LNCAP (cell line): Measurements from ENCODE around the gene ATP2A1.

Source experiments
- TF ChIP-seq, protein P1 (sequence below): fragments of 450-650 bp; IDR thresholded peaks from 2 replicates; pipeline ENCODE4 v1.5.1; 2017; ENCODE audit warnings: mild to moderate bottlenecking

ATP2A1 gene

GRCh38 chr16:28932339-28933141 lies 54.3 kb downstream of the ATP2A1 start:
- TF ChIP-seq, protein P1, sequence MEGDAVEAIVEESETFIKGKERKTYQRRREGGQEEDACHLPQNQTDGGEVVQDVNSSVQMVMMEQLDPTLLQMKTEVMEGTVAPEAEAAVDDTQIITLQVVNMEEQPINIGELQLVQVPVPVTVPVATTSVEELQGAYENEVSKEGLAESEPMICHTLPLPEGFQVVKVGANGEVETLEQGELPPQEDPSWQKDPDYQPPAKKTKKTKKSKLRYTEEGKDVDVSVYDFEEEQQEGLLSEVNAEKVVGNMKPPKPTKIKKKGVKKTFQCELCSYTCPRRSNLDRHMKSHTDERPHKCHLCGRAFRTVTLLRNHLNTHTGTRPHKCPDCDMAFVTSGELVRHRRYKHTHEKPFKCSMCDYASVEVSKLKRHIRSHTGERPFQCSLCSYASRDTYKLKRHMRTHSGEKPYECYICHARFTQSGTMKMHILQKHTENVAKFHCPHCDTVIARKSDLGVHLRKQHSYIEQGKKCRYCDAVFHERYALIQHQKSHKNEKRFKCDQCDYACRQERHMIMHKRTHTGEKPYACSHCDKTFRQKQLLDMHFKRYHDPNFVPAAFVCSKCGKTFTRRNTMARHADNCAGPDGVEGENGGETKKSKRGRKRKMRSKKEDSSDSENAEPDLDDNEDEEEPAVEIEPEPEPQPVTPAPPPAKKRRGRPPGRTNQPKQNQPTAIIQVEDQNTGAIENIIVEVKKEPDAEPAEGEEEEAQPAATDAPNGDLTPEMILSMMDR, result no peak

DNA sequence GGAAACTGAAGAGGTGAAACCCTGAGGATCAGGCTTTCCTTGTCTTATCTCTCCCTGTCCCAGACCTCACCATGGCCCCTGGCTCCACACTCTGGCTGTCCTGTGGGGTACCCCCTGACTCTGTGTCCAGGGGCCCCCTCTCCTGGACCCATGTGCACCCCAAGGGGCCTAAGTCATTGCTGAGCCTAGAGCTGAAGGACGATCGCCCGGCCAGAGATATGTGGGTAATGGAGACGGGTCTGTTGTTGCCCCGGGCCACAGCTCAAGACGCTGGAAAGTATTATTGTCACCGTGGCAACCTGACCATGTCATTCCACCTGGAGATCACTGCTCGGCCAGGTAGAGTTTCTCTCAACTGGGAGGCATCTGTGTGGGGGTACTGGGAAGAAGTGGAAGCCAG lies 54.9 kb downstream of the ATP2A1 start:
- TF ChIP-seq, protein P1, result no peak

- TF ChIP-seq, protein P1, result no peak
Observed at GRCh38 chr16:28935346-28935745, 57.1 kb downstream of the ATP2A1 start.

GRCh38 chr16:28935924-28936783 lies 57.9 kb downstream of the ATP2A1 start:
- TF ChIP-seq, protein P1, result no peak

DNA sequence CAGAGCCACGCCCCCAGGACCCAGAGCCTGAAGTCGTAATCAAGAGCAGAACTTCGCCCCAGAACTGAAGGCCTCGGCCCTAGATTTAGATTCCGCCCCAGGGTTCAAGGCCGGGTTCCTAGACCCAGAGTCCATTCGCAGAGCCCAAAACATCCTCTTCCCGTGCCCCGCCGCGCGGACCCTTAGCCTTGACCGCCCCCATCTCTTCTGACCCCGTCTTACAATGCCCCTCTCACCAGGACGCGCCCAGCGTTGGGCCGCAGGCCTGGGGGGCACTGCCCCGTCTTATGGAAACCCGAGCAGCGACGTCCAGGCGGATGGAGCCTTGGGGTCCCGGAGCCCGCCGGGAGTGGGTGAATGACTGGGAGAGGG lies 58.5 kb downstream of the ATP2A1 start:
- TF ChIP-seq, protein P1, result no peak

GRCh38 chr16:28937222-28937876 lies 59.1 kb downstream of the ATP2A1 start:
- TF ChIP-seq, protein P1, result no peak

DNA sequence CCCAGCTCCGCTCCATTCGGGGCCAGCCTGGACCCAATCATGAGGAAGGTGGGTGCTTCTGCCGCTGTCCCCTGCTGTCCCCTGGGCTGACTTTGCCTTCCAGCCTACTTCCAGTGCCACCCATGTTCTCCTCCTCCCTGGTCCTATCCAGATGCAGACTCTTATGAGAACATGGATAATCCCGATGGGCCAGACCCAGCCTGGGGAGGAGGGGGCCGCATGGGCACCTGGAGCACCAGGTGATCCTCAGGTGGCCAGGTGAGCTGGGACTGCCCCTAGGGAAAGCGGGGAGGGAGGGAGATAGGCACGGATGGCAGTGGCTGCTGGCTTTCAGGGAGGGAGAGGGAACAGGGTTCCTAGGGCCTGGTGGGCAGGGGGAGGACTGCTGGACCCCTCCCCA lies 60.4 kb downstream of the ATP2A1 start:
- TF ChIP-seq, protein P1, result no peak
